MM.1S (cell line): ENCODE results near the gene IGFBP5.

Source experiments
- DNase-seq: peaks from one replicate; pipeline ENCODE4 v3.0.0-alpha.2; 2015
- H2AFZ ChIP-seq: fragments of 300-600 bp; sonication (generic); 2 replicates; pipeline ENCODE4 v1.6.0; 2016; ENCODE audit warnings: antibody characterized with exemption, low read length
- H3F3A ChIP-seq: fragments of 300-600 bp; sonication (generic); 2 replicates; pipeline ENCODE4 v1.6.1; 2016; ENCODE audit warnings: mild to moderate bottlenecking, antibody characterized with exemption, low read length, moderate library complexity, mixed read lengths; ENCODE audit not compliant: insufficient read depth
- H3K27ac ChIP-seq: fragments of 300-600 bp; sonication (generic); 2 replicates; pipeline ENCODE4 v1.5.1; 2016; ENCODE audit warnings: mild to moderate bottlenecking, low read length
- H3K27me3 ChIP-seq: fragments of 300-600 bp; sonication (generic); replicated peaks from 2 replicates; pipeline ENCODE4 v1.6.0; 2016; ENCODE audit warnings: low read length; ENCODE audit not compliant: insufficient read depth
- H3K36me3 ChIP-seq: fragments of 300-600 bp; sonication (generic); replicated peaks from 2 replicates; pipeline ENCODE4 v1.6.1; 2016; ENCODE audit warnings: mild to moderate bottlenecking, low read length, mixed read lengths; ENCODE audit not compliant: insufficient read depth
- H3K4me1 ChIP-seq: fragments of 300-600 bp; sonication (generic); 2 replicates; pipeline ENCODE4 v1.6.1; 2016; ENCODE audit warnings: low read length, mixed read lengths
- H3K4me2 ChIP-seq: fragments of 300-600 bp; sonication (generic); 2 replicates; pipeline ENCODE4 v1.6.0; 2016; ENCODE audit warnings: low read depth, low read length
- H3K4me3 ChIP-seq: fragments of 300-600 bp; sonication (generic); 2 replicates; pipeline ENCODE4 v1.5.1; 2016; ENCODE audit warnings: low read length, mixed read lengths
- H3K79me2 ChIP-seq: fragments of 300-600 bp; sonication (generic); 2 replicates; pipeline ENCODE4 v1.6.1; 2016; ENCODE audit warnings: mixed run types, low read length, mixed read lengths
- H3K9ac ChIP-seq: fragments of 300-600 bp; sonication (generic); 2 replicates; pipeline ENCODE4 v1.6.1; 2016; ENCODE audit warnings: low read length, mixed read lengths
- H3K9me2 ChIP-seq: fragments of 300-600 bp; sonication (generic); replicated peaks from 2 replicates; pipeline ENCODE4 v1.6.1; 2016; ENCODE audit warnings: mild to moderate bottlenecking, low read length, mixed read lengths; ENCODE audit not compliant: insufficient read depth
- H3K9me3 ChIP-seq: fragments of 300-600 bp; sonication (generic); replicated peaks from 2 replicates; pipeline ENCODE4 v1.6.1; 2016; ENCODE audit warnings: mild to moderate bottlenecking, low read length, mixed read lengths; ENCODE audit not compliant: insufficient read depth
- H4K20me1 ChIP-seq: fragments of 300-600 bp; sonication (generic); 2 replicates; pipeline ENCODE4 v1.6.1; 2016; ENCODE audit warnings: mild to moderate bottlenecking, low read length, moderate library complexity, mixed read lengths; ENCODE audit not compliant: insufficient read depth
- EZH2 ChIP-seq: fragments of 300-600 bp; sonication (generic); optimal IDR thresholded peaks from 2 replicates; pipeline ENCODE3; 2017; ENCODE audit warnings: low read depth, mild to moderate bottlenecking, antibody characterized with exemption, low read length, mixed read lengths
- EZH2phosphoT487 ChIP-seq: fragments of 300-600 bp; sonication (generic); IDR thresholded peaks from 2 replicates; pipeline ENCODE4 v1.6.1; 2018; ENCODE audit warnings: antibody characterized with exemption, low read length
- TF ChIP-seq, protein P1 (sequence below): fragments of 300-600 bp; sonication (generic); IDR thresholded peaks from 2 replicates; pipeline ENCODE4 v1.5.1; 2016; ENCODE audit warnings: antibody characterized with exemption, low read length, mixed read lengths

The IGFBP5 gene

DNA sequence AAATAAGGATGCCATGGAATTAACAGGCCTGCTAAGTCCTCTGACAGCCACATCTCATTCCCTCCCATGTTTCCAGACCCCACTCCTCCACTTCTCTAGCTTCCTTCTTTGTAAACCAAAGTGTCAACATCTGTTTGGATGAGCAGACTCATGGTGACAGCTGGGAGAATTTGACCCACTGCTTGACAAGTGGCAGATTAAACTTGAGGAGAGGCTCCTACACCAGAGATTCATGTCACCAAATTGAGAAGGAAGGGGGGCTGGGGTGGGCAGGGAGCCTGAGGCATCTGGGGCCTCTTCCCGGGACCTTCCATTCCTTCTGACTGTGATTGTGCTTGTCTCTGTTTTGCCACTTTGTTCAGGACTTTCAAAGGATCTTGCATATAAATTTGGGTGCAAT is 41.0 kb upstream of the IGFBP5 start:
- Histone ChIP-seq H3K4me1 (no peaks in the 10 kb centered on the region), H3K27ac (no peak overlapping the region), H3K27me3 (no peaks in the 10 kb centered on the region), H2AFZ (no peak overlapping the region), H3K9me3 (no peaks in the 10 kb centered on the region), H3K4me3 (no peak overlapping the region), H4K20me1 (no peaks in the 10 kb centered on the region), H3K9me2 (no peaks in the 10 kb centered on the region), H3K36me3 (no peaks in the 10 kb centered on the region), H3K9ac (no peak overlapping the region), H3K4me2 (no peak overlapping the region), H3F3A (no peaks in the 10 kb centered on the region), H3K79me2 (no peaks in the 10 kb centered on the region)
- TF ChIP-seq, protein P1, sequence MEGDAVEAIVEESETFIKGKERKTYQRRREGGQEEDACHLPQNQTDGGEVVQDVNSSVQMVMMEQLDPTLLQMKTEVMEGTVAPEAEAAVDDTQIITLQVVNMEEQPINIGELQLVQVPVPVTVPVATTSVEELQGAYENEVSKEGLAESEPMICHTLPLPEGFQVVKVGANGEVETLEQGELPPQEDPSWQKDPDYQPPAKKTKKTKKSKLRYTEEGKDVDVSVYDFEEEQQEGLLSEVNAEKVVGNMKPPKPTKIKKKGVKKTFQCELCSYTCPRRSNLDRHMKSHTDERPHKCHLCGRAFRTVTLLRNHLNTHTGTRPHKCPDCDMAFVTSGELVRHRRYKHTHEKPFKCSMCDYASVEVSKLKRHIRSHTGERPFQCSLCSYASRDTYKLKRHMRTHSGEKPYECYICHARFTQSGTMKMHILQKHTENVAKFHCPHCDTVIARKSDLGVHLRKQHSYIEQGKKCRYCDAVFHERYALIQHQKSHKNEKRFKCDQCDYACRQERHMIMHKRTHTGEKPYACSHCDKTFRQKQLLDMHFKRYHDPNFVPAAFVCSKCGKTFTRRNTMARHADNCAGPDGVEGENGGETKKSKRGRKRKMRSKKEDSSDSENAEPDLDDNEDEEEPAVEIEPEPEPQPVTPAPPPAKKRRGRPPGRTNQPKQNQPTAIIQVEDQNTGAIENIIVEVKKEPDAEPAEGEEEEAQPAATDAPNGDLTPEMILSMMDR: no peak
- TF ChIP-seq EZH2 (no peak), EZH2phosphoT487 (no peak)
- DNase-seq: no peak

DNA sequence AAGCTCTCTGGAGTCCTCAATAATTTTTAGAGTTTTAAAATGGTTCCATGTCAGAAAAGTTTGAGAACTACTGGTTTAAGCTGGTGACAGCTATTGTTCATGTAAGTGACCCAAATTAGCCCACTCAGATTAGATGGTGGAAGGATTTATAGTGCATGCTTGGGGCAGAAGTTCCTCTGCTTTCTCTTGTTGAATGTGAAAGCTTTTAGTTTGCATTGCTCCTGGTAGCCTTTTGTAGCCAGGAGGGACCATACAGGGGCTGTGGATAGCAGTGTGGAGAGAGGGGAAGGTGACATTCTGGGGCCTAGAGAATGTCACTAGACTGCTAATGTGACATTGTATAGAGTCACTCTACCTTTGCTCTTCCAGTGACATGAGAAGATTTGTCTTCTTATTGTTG is 40.3 kb upstream of the IGFBP5 start:
- no peaks in the 10 kb centered on the region for H3K27me3 ChIP-seq
- H2AFZ ChIP-seq: no peak overlapping the region
- no peak overlapping the region for H3K9ac ChIP-seq
- H3K4me1 ChIP-seq: no peaks in the 10 kb centered on the region
- no peak overlapping the region for H3K27ac ChIP-seq
- no peaks in the 10 kb centered on the region for H3K36me3 ChIP-seq
- no peak for TF ChIP-seq EZH2
- no peaks in the 10 kb centered on the region for H3K9me3 ChIP-seq
- DNase-seq: no peak
- no peaks in the 10 kb centered on the region for H3K79me2 ChIP-seq
- no peaks in the 10 kb centered on the region for H4K20me1 ChIP-seq
- no peak overlapping the region for H3K4me2 ChIP-seq
- H3K9me2 ChIP-seq: no peaks in the 10 kb centered on the region
- no peak overlapping the region for H3K4me3 ChIP-seq
- no peaks in the 10 kb centered on the region for H3F3A ChIP-seq

DNA sequence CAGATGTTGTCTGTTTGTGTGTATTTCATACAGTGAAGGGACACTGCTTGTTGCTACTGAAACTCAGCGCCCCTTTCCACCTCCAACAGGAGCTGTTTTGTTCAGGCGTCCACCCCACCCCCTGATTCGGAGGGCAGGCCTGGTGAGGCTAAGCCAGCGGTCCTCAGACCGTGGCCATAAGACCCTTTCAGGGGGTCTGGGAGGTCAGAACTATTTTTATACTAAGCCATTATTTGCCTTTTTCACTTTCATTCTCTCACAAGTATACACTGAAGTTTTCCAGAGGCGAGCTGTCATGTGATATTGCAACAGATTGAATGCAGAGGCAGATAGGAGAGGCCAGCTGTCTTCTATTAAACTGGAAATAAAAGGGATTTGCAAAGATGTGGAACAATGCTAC is 39.7 kb upstream of the IGFBP5 start:
- Histone ChIP-seq H3K9me3 (no peaks in the 10 kb centered on the region), H3K27ac (no peak overlapping the region), H3K4me3 (no peak overlapping the region), H3K4me2 (no peak overlapping the region), H3K79me2 (no peaks in the 10 kb centered on the region), H3F3A (no peaks in the 10 kb centered on the region), H4K20me1 (no peaks in the 10 kb centered on the region), H2AFZ (no peak overlapping the region), H3K36me3 (no peaks in the 10 kb centered on the region), H3K4me1 (no peaks in the 10 kb centered on the region), H3K9me2 (no peaks in the 10 kb centered on the region), H3K27me3 (no peaks in the 10 kb centered on the region), H3K9ac (no peak overlapping the region)
- TF ChIP-seq EZH2phosphoT487 (no peak), EZH2 (no peak)
- TF ChIP-seq, protein P1: no peak
- no peak for DNase-seq

DNA sequence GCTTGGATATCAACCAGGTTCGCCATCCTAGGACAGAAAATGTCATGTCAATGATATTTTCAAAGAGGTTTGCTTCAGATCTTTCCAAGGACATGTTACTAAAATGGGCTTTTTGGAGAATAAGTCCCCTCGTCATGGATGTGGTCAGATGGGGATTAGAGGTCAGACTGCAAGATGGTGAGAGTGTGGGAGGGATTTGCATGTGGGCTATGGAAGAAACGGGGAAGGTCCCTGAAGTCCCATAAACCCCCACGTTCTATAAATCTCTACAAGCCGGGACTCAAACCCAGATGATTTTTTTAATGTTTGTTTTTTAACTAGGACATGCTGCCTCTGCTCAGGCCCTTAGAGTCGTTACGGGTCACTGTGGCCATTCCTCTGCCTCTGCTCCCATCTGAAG is 37.7 kb upstream of the IGFBP5 start:
- Histone ChIP-seq H4K20me1 (no peaks in the 10 kb centered on the region), H3K27me3 (no peaks in the 10 kb centered on the region), H3K4me2 (no peak overlapping the region), H2AFZ (no peak overlapping the region), H3K79me2 (no peaks in the 10 kb centered on the region), H3K9me3 (no peaks in the 10 kb centered on the region), H3K9me2 (no peaks in the 10 kb centered on the region), H3K4me1 (no peaks in the 10 kb centered on the region), H3K9ac (no peak overlapping the region), H3K4me3 (no peak overlapping the region), H3K36me3 (no peaks in the 10 kb centered on the region), H3F3A (no peaks in the 10 kb centered on the region), H3K27ac (no peak overlapping the region)
- no peak for DNase-seq
- TF ChIP-seq EZH2phosphoT487: no peak
- no peak for TF ChIP-seq EZH2
- TF ChIP-seq, protein P1: no peak
